Endodermal cell (in vitro differentiated cells): ENCODE data around the gene GAS2. TPM values are rescaled to one million over a fixed set of nuclear protein-coding genes. Genes with fewer than 3 reads are reported as not detected.

ENCODE experiments used
- DNase-seq: peaks from one replicate; pipeline ENCODE4 v3.0.0-alpha.2; 2017
- H3K27ac ChIP-seq: 2 replicates; pipeline ENCODE4 v1.5.1; 2013; ENCODE audit warnings: mild to moderate bottlenecking, low read depth, low read length, moderate library complexity
- H3K27me3 ChIP-seq: 2 replicates; pipeline ENCODE4 v1.6.1; 2013; ENCODE audit warnings: mild to moderate bottlenecking, low read length, moderate library complexity; ENCODE audit not compliant: insufficient read depth, control insufficient read depth, poor library complexity, severe bottlenecking
- H3K36me3 ChIP-seq: 2 replicates; pipeline ENCODE4 v1.7.0; 2013; ENCODE audit warnings: mild to moderate bottlenecking, low read length, moderate library complexity; ENCODE audit not compliant: control insufficient read depth, insufficient read depth
- H3K4me1 ChIP-seq: one replicate; pipeline ENCODE4 v1.7.0; 2013; ENCODE audit warnings: low read length; ENCODE audit not compliant: control insufficient read depth, insufficient read depth
- H3K4me3 ChIP-seq: 2 replicates; pipeline ENCODE4 v1.5.1; 2013; ENCODE audit warnings: mild to moderate bottlenecking, low read length, moderate library complexity
- H3K9ac ChIP-seq: 2 replicates; pipeline ENCODE4 v1.6.1; 2013; ENCODE audit warnings: mild to moderate bottlenecking, low read length, moderate library complexity; ENCODE audit not compliant: poor library complexity, severe bottlenecking; ENCODE audit errors: extremely low read depth
- H3K9me3 ChIP-seq: 2 replicates; pipeline ENCODE4 v1.6.1; 2013; ENCODE audit warnings: mild to moderate bottlenecking, low read length, moderate library complexity; ENCODE audit not compliant: control insufficient read depth
- H3K27ac Mint-ChIP-seq: 2 replicates; pipeline ENCODE4 v1.8.0; 2020; ENCODE audit warnings: mixed read lengths
- H3K27me3 Mint-ChIP-seq: 2 replicates; pipeline ENCODE4 v1.8.0; 2021; ENCODE audit warnings: mild to moderate bottlenecking, mixed read lengths; ENCODE audit not compliant: insufficient read depth
- H3K36me3 Mint-ChIP-seq: 2 replicates; pipeline ENCODE4 v1.8.0; 2020; ENCODE audit warnings: low read depth, mixed read lengths
- H3K4me1 Mint-ChIP-seq: 2 replicates; pipeline ENCODE4 v1.8.0; 2020; ENCODE audit warnings: mixed read lengths
- H3K4me3 Mint-ChIP-seq: 2 replicates; pipeline ENCODE4 v1.8.0; 2020; ENCODE audit warnings: mild to moderate bottlenecking, moderate library complexity, mixed read lengths
- H3K9me3 Mint-ChIP-seq: 2 replicates; pipeline ENCODE4 v1.8.0; 2020; ENCODE audit warnings: mild to moderate bottlenecking, mixed read lengths
- WGBS, 2 experiments: methylation state at CpG; one replicate each; pipeline versions ENCODE4 v1.1.5 to v1.1.7; 2013; ENCODE audit warnings: missing lambda C conversion rate in 2 of 2, mixed read lengths in 1 of 2; ENCODE audit not compliant: insufficient coverage in 1 of 2, insufficient read length in 1 of 2; 5-methylcytosine and 5-hydroxymethylcytosine counted together
- total RNA-seq, 2 donors: library from RNA; stranded (reverse); fragmentation: NEBNext Ultra II Directional in 1 of 2; extraction: Animal tissue kit (Norgen Biotek cat#: 25700) in 1 of 2; gene quantifications; 2 replicates in 1 of 2; 3 replicates in 1 of 2; pipeline ENCODE4 v1.2.1, GENCODE V29; 2021
- TF ChIP-seq, protein P1 (sequence below): fragments of 200-600 bp; sonication (generic); conservative IDR thresholded peaks from 2 replicates; pipeline ENCODE4 v1.5.0; 2021; ENCODE audit warnings: antibody characterized with exemption, mild to moderate bottlenecking

The GAS2 gene
- total RNA-seq, 2 donors from 2014 or later, result 3.0 to 4.1 TPM

DNA sequence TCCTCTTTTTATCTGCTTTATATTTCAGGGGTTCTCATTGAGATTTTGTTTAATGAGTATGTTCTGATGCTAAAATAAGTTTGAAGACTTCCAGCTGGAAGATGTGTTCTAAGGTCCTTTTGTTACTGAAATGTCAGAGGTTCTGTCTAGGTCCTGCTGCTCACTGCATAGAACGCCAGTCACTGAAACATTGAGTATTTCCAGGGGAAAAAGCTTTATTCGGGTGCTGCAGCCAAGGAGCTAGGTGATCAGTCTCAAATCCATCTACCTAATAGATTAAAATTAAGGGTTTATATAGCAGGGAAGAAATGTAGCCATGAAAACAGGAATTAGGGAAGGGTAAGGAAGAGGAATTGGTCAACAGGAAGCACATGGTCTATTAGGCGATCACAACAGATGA, 143.5 kb downstream of the GAS2 start:
- H3K27ac Mint-ChIP-seq, result no peak overlapping the region
- peaks cover 34% of the 10 kb centered on the region for H3K27me3 ChIP-seq
- 90% methylated on average over 3 of the region's 3 CpGs; no CpG with 5 or more reads in 1 of the 2 experiments for WGBS, 2 experiments

DNA sequence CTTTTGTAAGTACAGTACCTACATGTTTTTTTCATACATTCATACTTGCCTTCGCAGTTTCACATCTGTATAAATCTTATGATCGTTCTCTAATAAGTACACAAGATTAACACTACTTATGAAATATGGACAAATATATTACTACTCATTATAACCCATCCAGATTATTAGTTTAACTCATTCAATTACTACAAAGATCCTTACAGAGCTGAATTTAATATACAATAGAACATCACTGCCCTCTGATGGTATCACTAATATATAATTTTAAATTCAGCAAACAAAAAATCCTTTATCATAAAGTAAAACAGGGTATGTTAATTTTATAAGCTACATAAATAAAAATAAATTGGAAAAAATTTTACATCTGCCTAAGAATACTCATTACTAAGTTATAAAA, 155.8 kb downstream of the GAS2 start:
- TF ChIP-seq, protein P1, sequence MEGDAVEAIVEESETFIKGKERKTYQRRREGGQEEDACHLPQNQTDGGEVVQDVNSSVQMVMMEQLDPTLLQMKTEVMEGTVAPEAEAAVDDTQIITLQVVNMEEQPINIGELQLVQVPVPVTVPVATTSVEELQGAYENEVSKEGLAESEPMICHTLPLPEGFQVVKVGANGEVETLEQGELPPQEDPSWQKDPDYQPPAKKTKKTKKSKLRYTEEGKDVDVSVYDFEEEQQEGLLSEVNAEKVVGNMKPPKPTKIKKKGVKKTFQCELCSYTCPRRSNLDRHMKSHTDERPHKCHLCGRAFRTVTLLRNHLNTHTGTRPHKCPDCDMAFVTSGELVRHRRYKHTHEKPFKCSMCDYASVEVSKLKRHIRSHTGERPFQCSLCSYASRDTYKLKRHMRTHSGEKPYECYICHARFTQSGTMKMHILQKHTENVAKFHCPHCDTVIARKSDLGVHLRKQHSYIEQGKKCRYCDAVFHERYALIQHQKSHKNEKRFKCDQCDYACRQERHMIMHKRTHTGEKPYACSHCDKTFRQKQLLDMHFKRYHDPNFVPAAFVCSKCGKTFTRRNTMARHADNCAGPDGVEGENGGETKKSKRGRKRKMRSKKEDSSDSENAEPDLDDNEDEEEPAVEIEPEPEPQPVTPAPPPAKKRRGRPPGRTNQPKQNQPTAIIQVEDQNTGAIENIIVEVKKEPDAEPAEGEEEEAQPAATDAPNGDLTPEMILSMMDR, result no peak
- no peak overlapping the region for H3K4me3 Mint-ChIP-seq
- Histone ChIP-seq H3K4me1 (no peaks in the 10 kb centered on the region), H3K27me3 (no peaks in the 10 kb centered on the region), H3K27ac (no peak overlapping the region), H3K36me3 (no peaks in the 10 kb centered on the region), H3K4me3 (no peak overlapping the region), H3K9ac (no peak overlapping the region), H3K9me3 (no peaks in the 10 kb centered on the region)
- no peaks in the 10 kb centered on the region for H3K4me1 Mint-ChIP-seq
- no peak for DNase-seq
- 100% methylated on average over 2 of the region's 2 CpGs; no CpG with 5 or more reads in 1 of the 2 experiments for WGBS, 2 experiments
- no peaks in the 10 kb centered on the region for H3K27me3 Mint-ChIP-seq
- no peak overlapping the region for H3K27ac Mint-ChIP-seq
- H3K36me3 Mint-ChIP-seq, result no peaks in the 10 kb centered on the region
- H3K9me3 Mint-ChIP-seq, result no peaks in the 10 kb centered on the region

More for the DNA sequence above, 143.5 kb downstream of the GAS2 start:
- Histone ChIP-seq H3K4me3 (no peak overlapping the region), H3K4me1 (no peaks in the 10 kb centered on the region), H3K36me3 (no peaks in the 10 kb centered on the region), H3K9me3 (peaks cover 13% of the 10 kb centered on the region), H3K9ac (no peak overlapping the region), H3K27ac (no peak overlapping the region)
- H3K9me3 Mint-ChIP-seq, result peaks cover 16% of the 10 kb centered on the region
- no peak overlapping the region for H3K4me3 Mint-ChIP-seq
- peaks cover 11% of the 10 kb centered on the region for H3K27me3 Mint-ChIP-seq
- TF ChIP-seq, protein P1, result no peak
- peaks cover 4% of the 10 kb centered on the region for H3K36me3 Mint-ChIP-seq
- no peak for DNase-seq
- no peaks in the 10 kb centered on the region for H3K4me1 Mint-ChIP-seq

- no peak overlapping the region for H3K27ac ChIP-seq
- no peak for DNase-seq
- H3K27ac Mint-ChIP-seq, result no peak overlapping the region
- 73% methylated on average over 2 to 5 of the region's 6 CpGs for WGBS, 2 experiments
- no peaks in the 10 kb centered on the region for H3K36me3 ChIP-seq
- H3K27me3 ChIP-seq, result peaks cover 11% of the 10 kb centered on the region
- no peaks in the 10 kb centered on the region for H3K9me3 ChIP-seq
- H3K36me3 Mint-ChIP-seq, result no peaks in the 10 kb centered on the region
- H3K4me3 ChIP-seq, result peak overlapping the region; percentile 89
- no peaks in the 10 kb centered on the region for H3K9me3 Mint-ChIP-seq
- H3K4me1 Mint-ChIP-seq, result peaks cover 5% of the 10 kb centered on the region
- no peak overlapping the region for H3K9ac ChIP-seq
- H3K4me1 ChIP-seq, result no peaks in the 10 kb centered on the region
- peak overlapping the region; percentile 80 for H3K4me3 Mint-ChIP-seq
- H3K27me3 Mint-ChIP-seq, result peaks cover 13% of the 10 kb centered on the region
- TF ChIP-seq, protein P1, result no peak
Measured at GRCh38 chr11:22828373-22828772, 162.0 kb downstream of the GAS2 start.
